ENCODE measurements around the gene FREM1.

The FREM1 gene

GRCh38 chr9:14902561-14902960, 7.7 kb downstream of the FREM1 start:
- no peak for TF ChIP-seq CTCF (IDR thresholded peaks at IDR 0.05)
- no peak for TF ChIP-seq ZFX (IDR thresholded peaks at IDR 0.05; ENCODE audit: borderline replicate concordance)
- H3K27ac ChIP-seq: no peak overlapping the region

GRCh38 chr9:14899815-14900193, 10.4 kb downstream of the FREM1 start:
- TF ChIP-seq CTCF (IDR thresholded peaks at IDR 0.05) (no peak), ZFX (IDR thresholded peaks at IDR 0.05; ENCODE audit: borderline replicate concordance) (no peak)
- no peak overlapping the region for H3K27ac ChIP-seq

- H3K27ac ChIP-seq: no peak overlapping the region
- TF ChIP-seq ZFX (IDR thresholded peaks at IDR 0.05; ENCODE audit: borderline replicate concordance) (no peak), CTCF (IDR thresholded peaks at IDR 0.05) (no peak)
Measured at GRCh38 chr9:14899042-14899814, 11.0 kb downstream of the FREM1 start.

GRCh38 chr9:14895806-14896205, 14.4 kb downstream of the FREM1 start:
- H3K27ac ChIP-seq: no peak overlapping the region
- TF ChIP-seq CTCF (IDR thresholded peaks at IDR 0.05) (no peak), ZFX (IDR thresholded peaks at IDR 0.05; ENCODE audit: borderline replicate concordance) (no peak)

GRCh38 chr9:14893280-14893679, 16.9 kb downstream of the FREM1 start:
- H3K27ac ChIP-seq: no peak overlapping the region
- TF ChIP-seq ZFX (IDR thresholded peaks at IDR 0.05; ENCODE audit: borderline replicate concordance): no peak
- TF ChIP-seq CTCF (IDR thresholded peaks at IDR 0.05): no peak

GRCh38 chr9:14891332-14891731, 18.9 kb downstream of the FREM1 start:
- H3K27ac ChIP-seq: no peak overlapping the region
- TF ChIP-seq CTCF (IDR thresholded peaks at IDR 0.05) (no peak), ZFX (IDR thresholded peaks at IDR 0.05; ENCODE audit: borderline replicate concordance) (no peak)

GRCh38 chr9:14889451-14889850, 20.8 kb downstream of the FREM1 start:
- H3K27ac ChIP-seq: peak overlapping the region; percentile 59; the same call in 1 of the 2 replicates
- TF ChIP-seq ZFX (IDR thresholded peaks at IDR 0.05; ENCODE audit: borderline replicate concordance) (no peak), CTCF (IDR thresholded peaks at IDR 0.05) (no peak)

All from 22Rv1 (cell line).